Prostate gland (tissue), 2 donors: Measurements from ENCODE around the gene CSMD2.

Source experiments
- CTCF ChIP-seq, 4 experiments: fragments of 200-600 bp in 2 of 4; fragments of 450-650 bp in 2 of 4; sonication (generic) in 2 of 4; IDR thresholded peaks; 1 replicate in 3 of 4; 2 replicates in 1 of 4; pipeline ENCODE4 v1.5.1; 2016 to 2019; ENCODE audit warnings: antibody characterized with exemption in 4 of 4, mild to moderate bottlenecking in 2 of 4, moderate library complexity in 2 of 4
- POLR2A ChIP-seq: fragments of 450-650 bp; IDR thresholded peaks from one replicate; pipeline ENCODE4 v1.6.1; 2016; ENCODE audit warnings: antibody characterized with exemption, mild to moderate bottlenecking
- POLR2AphosphoS5 ChIP-seq: sonication (generic); formaldehyde crosslinking; IDR thresholded peaks from one replicate; pipeline ENCODE4 v1.6.1; 2017; ENCODE audit warnings: antibody characterized with exemption

GRCh38 chr1:33742663-33743062 lies 422.4 kb downstream of the CSMD2 start:
- no peak for TF ChIP-seq CTCF (IDR thresholded peaks at IDR 0.05)
- TF ChIP-seq POLR2A, result no peak
- no peak for TF ChIP-seq POLR2AphosphoS5
